ENCODE data around the gene MTHFSD. TPM values are rescaled to one million over a fixed set of nuclear protein-coding genes. Genes with fewer than 3 reads are reported as not detected.

MTHFSD gene
- total and polyA plus RNA-seq, 2 of the 8 experiments (the other 6 are each of a cell fraction or from before 2014, with no cell fraction given) = 7.1 to 9.8 TPM

DNA sequence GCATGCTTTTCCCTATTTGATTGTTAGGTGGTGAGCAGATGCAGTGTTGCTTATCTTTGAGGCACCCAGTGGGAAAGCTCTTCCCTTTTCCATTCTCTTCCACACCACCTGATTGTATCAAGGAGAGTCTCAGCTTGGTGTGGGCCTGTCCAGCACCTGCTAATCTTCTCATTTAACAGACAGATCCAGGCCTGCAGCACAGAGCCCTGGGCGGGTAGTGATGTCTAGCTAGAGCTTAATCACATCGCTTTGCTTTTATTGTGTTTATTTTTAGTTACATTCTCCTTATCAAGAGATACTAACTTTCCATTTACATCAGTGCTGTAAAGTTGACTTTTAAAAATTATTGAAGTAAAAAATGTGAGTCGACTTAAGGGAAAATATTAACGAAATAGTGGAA, 47.5 kb upstream of the MTHFSD start:
- no peak overlapping the region for H3K56ac ChIP-seq (replicated peaks; ENCODE audit: insufficient read length, low read depth, low read length)
- H4K8ac ChIP-seq (ENCODE audit: extremely low read depth, insufficient read depth, low read length) = no peak overlapping the region
- H3K36me3 ChIP-seq (ENCODE audit: control insufficient read depth in 2 of 4, insufficient read depth in 4 of 4, low read length in 3 of 4) = no peaks in the 10 kb centered on the region
- CTCF ChIA-PET (ENCODE audit: partially characterized antibody) = interaction anchor here (0.7 to 1.4 kb wide), 2 partner anchors 109 to 231 kb away, joined by 3 to 4 read pairs; no protein-coding TSS in a partner anchor
- H3K4me1 ChIP-seq (replicated peaks in 1 of 4; ENCODE audit: control insufficient read depth in 3 of 4, insufficient read depth in 4 of 4, low read length in 3 of 4) = no peaks in the 10 kb centered on the region
- H3K4me3 ChIP-seq (ENCODE audit: extremely low read depth in 1 of 4, insufficient read depth in 2 of 4, low read depth in 3 of 4, low read length in 4 of 4) = no peak overlapping the region
- no peaks in the 10 kb centered on the region for H3K79me2 ChIP-seq (ENCODE audit: control insufficient read depth in 1 of 2, insufficient read depth in 2 of 2, low read length in 2 of 2)
- H4K20me1 ChIP-seq (replicated peaks in 1 of 2; ENCODE audit: control insufficient read depth in 1 of 2, insufficient read depth in 2 of 2, low read length in 2 of 2) = no peaks in the 10 kb centered on the region
- H4K91ac ChIP-seq (replicated peaks; ENCODE audit: insufficient read length, low read length) = no peak overlapping the region
- H2BK120ac ChIP-seq (replicated peaks; ENCODE audit: low read depth, low read length) = no peak overlapping the region
- H3K79me1 ChIP-seq (ENCODE audit: low read depth, low read length) = no peaks in the 10 kb centered on the region
- H2BK20ac ChIP-seq (ENCODE audit: low read length) = no peak overlapping the region
- no peak overlapping the region for H3K18ac ChIP-seq (ENCODE audit: extremely low read depth, low read length)
- no peak overlapping the region for H4K5ac ChIP-seq (ENCODE audit: insufficient read length, low read depth, low read length)
- no peak overlapping the region for H2AK5ac ChIP-seq (ENCODE audit: low read depth, low read length)
- H2AFZ ChIP-seq (ENCODE audit: low read length) = no peak overlapping the region
- H3K9ac ChIP-seq (replicated peaks in 1 of 4; ENCODE audit: extremely low read depth in 1 of 4, low read depth in 3 of 4, low read length in 3 of 4) = no peak overlapping the region
- H3K27me3 ChIP-seq (replicated peaks in 1 of 4; ENCODE audit: control insufficient read depth in 3 of 4, extremely low read depth in 1 of 4, insufficient read depth in 3 of 4, low read length in 3 of 4) = no peaks in the 10 kb centered on the region
- H3K14ac ChIP-seq (ENCODE audit: insufficient read length) = no peak overlapping the region
- FAIRE-seq = no peak
- no peak for DNase-seq (ENCODE audit: low read depth in 1 of 2, low spot score in 2 of 2)
- no peak overlapping the region for H2BK5ac ChIP-seq (ENCODE audit: low read depth, low read length)
- H3K23ac ChIP-seq (ENCODE audit: insufficient read length) = no peak overlapping the region
- WGBS, 2 experiments (ENCODE audit: extremely low coverage in 1 of 2, insufficient coverage in 1 of 2, insufficient read length in 1 of 2, insufficient replicate concordance in 2 of 2, low coverage in 1 of 2, low lambda C conversion rate in 2 of 2, missing lambda C conversion rate in 1 of 2) = 90% methylated on average over 4 of the region's 4 CpGs; no CpG with 5 or more reads in 1 of the 2 experiments
- H3K27ac ChIP-seq (ENCODE audit: low read depth, low read length) = no peak overlapping the region
- H3K4me2 ChIP-seq (ENCODE audit: insufficient read depth in 1 of 2, low read depth in 2 of 2, low read length in 2 of 2) = no peak overlapping the region
- no peak overlapping the region for H2BK12ac ChIP-seq (ENCODE audit: low read depth, low read length)
- TF ChIP-seq RFX5 (IDR thresholded peaks at IDR 0.05; ENCODE audit: borderline replicate concordance, low read depth, low read length) (no peak), CHD2 (IDR thresholded peaks at IDR 0.05; ENCODE audit: low read length) (no peak)
- no peaks in the 10 kb centered on the region for H3K9me3 ChIP-seq (ENCODE audit: insufficient read depth in 2 of 2, low read depth in 1 of 2, low read length in 1 of 2)
- no peaks in the 10 kb centered on the region for H3K23me2 ChIP-seq (ENCODE audit: low read depth, low read length)
- H2BK15ac ChIP-seq (ENCODE audit: low read length) = no peak overlapping the region
- POLR2A ChIA-PET (ENCODE audit: partially characterized antibody) = interaction anchor here (1.2 kb wide), 1 partner anchor 13 kb away, joined by 3 read pairs; no protein-coding TSS in a partner anchor
- H3K4ac ChIP-seq (replicated peaks; ENCODE audit: insufficient read length, low read depth, low read length) = no peak overlapping the region

All from H1 (cell line).